OCI-LY7 (cell line): ENCODE data around the gene RCVRN. TPM values are rescaled to one million over a fixed set of nuclear protein-coding genes. Genes with fewer than 3 reads are reported as not detected.

Source experiments
- BruUV-seq: library from RNA; stranded (reverse); fragments of 400-500 nt; replicated peaks from 2 replicates; lab custom pipeline; 2021; lab: Mats Ljungman, UMichigan
- CTCF ChIA-PET: fragments of 300-600 bp; sonication (Branson Sonifier 250); formaldehyde crosslinking; loops from one replicate; lab custom pipeline; 2022; ENCODE audit warnings: antibody characterized with exemption; ENCODE audit not compliant: unreplicated experiment; lab: Charles Lee
- POLR2A ChIA-PET: fragments of 300-600 bp; sonication (Branson Sonifier 250); formaldehyde crosslinking; loops from one replicate; lab custom pipeline; 2022; ENCODE audit warnings: antibody characterized with exemption; lab: Charles Lee
- DNase-seq: peaks from one replicate; pipeline ENCODE4 v3.0.0-alpha.2; 2015; ENCODE audit warnings: low spot score
- H2AFZ ChIP-seq: fragments of 200-600 bp; sonication (generic), shearing (Covaris generic); 2 replicates; pipeline ENCODE4 v1.6.1; 2014; ENCODE audit warnings: mild to moderate bottlenecking, antibody characterized with exemption, low read length, moderate library complexity
- H3K27ac ChIP-seq: fragments of 200-600 bp; sonication (generic); 2 replicates; pipeline ENCODE4 v1.5.1; 2014; ENCODE audit warnings: mixed run types, low read depth, mild to moderate bottlenecking, moderate library complexity, low read length, inconsistent platforms; ENCODE audit not compliant: poor library complexity, severe bottlenecking
- H3K36me3 ChIP-seq: fragments of 200-600 bp; sonication (generic); 2 replicates; pipeline ENCODE4 v1.6.1; 2014; ENCODE audit warnings: mild to moderate bottlenecking, antibody characterized with exemption, low read length, moderate library complexity, mixed read lengths; ENCODE audit not compliant: insufficient read depth
- H3K4me1 ChIP-seq: fragments of 200-600 bp; sonication (generic); 2 replicates; pipeline ENCODE4 v1.5.1; 2014; ENCODE audit warnings: mild to moderate bottlenecking, low read length; ENCODE audit not compliant: insufficient read depth, poor library complexity, severe bottlenecking
- H3K4me2 ChIP-seq: fragments of 200-600 bp; sonication (generic); 2 replicates; pipeline ENCODE4 v1.6.1; 2014; ENCODE audit warnings: mild to moderate bottlenecking, low read length
- H3K4me3 ChIP-seq: fragments of 200-600 bp; sonication (generic); 2 replicates; pipeline ENCODE4 v1.5.1; 2014; ENCODE audit warnings: mild to moderate bottlenecking, low read depth, low read length; ENCODE audit not compliant: poor library complexity, severe bottlenecking
- H3K79me2 ChIP-seq: fragments of 200-600 bp; sonication (generic); 2 replicates; pipeline ENCODE4 v1.6.1; 2016; ENCODE audit warnings: low read depth, mild to moderate bottlenecking, low read length, moderate library complexity, mixed read lengths; ENCODE audit not compliant: insufficient read depth
- H3K9me2 ChIP-seq: fragments of 200-600 bp; sonication (generic); 2 replicates; pipeline ENCODE4 v1.6.1; 2016; ENCODE audit warnings: mild to moderate bottlenecking, low read length, mixed read lengths; ENCODE audit not compliant: insufficient read depth
- H3K9me3 ChIP-seq: fragments of 200-600 bp; sonication (generic); 2 replicates; pipeline ENCODE4 v1.6.1; 2014; ENCODE audit warnings: mild to moderate bottlenecking, mixed run types, low read length, mixed read lengths
- H4K20me1 ChIP-seq: fragments of 200-600 bp; sonication (generic); 2 replicates; pipeline ENCODE4 v1.6.1; 2014; ENCODE audit warnings: mild to moderate bottlenecking, antibody characterized with exemption, low read length, moderate library complexity, mixed read lengths; ENCODE audit not compliant: insufficient read depth
- CTCF ChIP-seq: fragments of 200-600 bp; sonication (generic); conservative IDR thresholded peaks from 2 replicates; pipeline ENCODE4 v1.5.1; 2014; ENCODE audit warnings: mild to moderate bottlenecking, antibody characterized with exemption, low read length, moderate library complexity, mixed read lengths
- EZH2phosphoT487 ChIP-seq: fragments of 200-600 bp; sonication (generic); IDR thresholded peaks from 2 replicates; pipeline ENCODE4 v1.6.1; 2018; ENCODE audit warnings: low read depth, borderline replicate concordance, mild to moderate bottlenecking, mixed run types, antibody characterized with exemption, low read length, moderate library complexity, mixed read lengths
- intact Hi-C: fragments of 100-400 bp; cut with micrococcal nuclease; formaldehyde crosslinking; loops from one replicate; pipeline ENCODE4 v1.10.0; 2022; ENCODE audit not compliant: unreplicated experiment
- total RNA-seq, 2 experiments: library from RNA; depleted of rRNA in 1 of 2; stranded (reverse); fragments of >200 nt in 1 of 2; shearing (Covaris generic) in 1 of 2; gene quantifications; 2 replicates each; pipeline ENCODE4 v1.2.3, GENCODE V29; 2014 to 2022

Gene RCVRN
- total RNA-seq, 2 experiments from 2014 or later: not detected

- Histone ChIP-seq H4K20me1 (no peaks in the 10 kb centered on the region), H3K36me3 (no peaks in the 10 kb centered on the region), H3K4me1 (no peaks in the 10 kb centered on the region), H3K4me3 (no peak overlapping the region), H2AFZ (no peak overlapping the region), H3K27ac (no peak overlapping the region), H3K79me2 (no peaks in the 10 kb centered on the region), H3K9me2 (no peaks in the 10 kb centered on the region), H3K9me3 (no peaks in the 10 kb centered on the region), H3K4me2 (no peak overlapping the region)
- intact Hi-C loops: no loop called here
- no TSS peak for BruUV-seq
- ChIA-PET POLR2A (no interaction called here), CTCF (no interaction called here)
- no peak for TF ChIP-seq CTCF
- TF ChIP-seq EZH2phosphoT487: no peak
- DNase-seq: no peak
Measured at GRCh38 chr17:9860851-9861250, 44.2 kb downstream of the RCVRN start.

GRCh38 chr17:9859781-9860180 is 45.3 kb downstream of the RCVRN start:
- no peaks in the 10 kb centered on the region for H3K9me3 ChIP-seq
- intact Hi-C loops: no loop called here
- ChIA-PET CTCF (no interaction called here), POLR2A (interaction anchor here (0.5 kb wide), 1 partner anchor 114 kb away, joined by 3 read pairs; no protein-coding TSS in a partner anchor)
- no peak overlapping the region for H3K27ac ChIP-seq
- H3K4me3 ChIP-seq: no peak overlapping the region
- no peak overlapping the region for H3K4me2 ChIP-seq
- H2AFZ ChIP-seq: no peak overlapping the region
- H3K4me1 ChIP-seq: no peaks in the 10 kb centered on the region
- no peaks in the 10 kb centered on the region for H3K9me2 ChIP-seq
- no peaks in the 10 kb centered on the region for H3K36me3 ChIP-seq
- H4K20me1 ChIP-seq: no peaks in the 10 kb centered on the region
- no peaks in the 10 kb centered on the region for H3K79me2 ChIP-seq
- TF ChIP-seq CTCF: no peak
- no peak for TF ChIP-seq EZH2phosphoT487
- BruUV-seq: no TSS peak
- DNase-seq: no peak

- Histone ChIP-seq H3K4me1 (no peaks in the 10 kb centered on the region), H3K9me2 (no peaks in the 10 kb centered on the region), H3K9me3 (no peaks in the 10 kb centered on the region), H3K4me2 (no peak overlapping the region), H3K27ac (no peak overlapping the region), H3K79me2 (no peaks in the 10 kb centered on the region), H2AFZ (no peak overlapping the region), H3K36me3 (no peaks in the 10 kb centered on the region), H3K4me3 (no peak overlapping the region), H4K20me1 (no peaks in the 10 kb centered on the region)
- ChIA-PET POLR2A (interaction anchor here (0.5 kb wide), 1 partner anchor 1039 kb away, joined by 3 read pairs; no protein-coding TSS in a partner anchor), CTCF (no interaction called here)
- no TSS peak for BruUV-seq
- no peak for DNase-seq
- intact Hi-C loops: no loop called here
- TF ChIP-seq EZH2phosphoT487 (no peak), CTCF (no peak)
Measured at GRCh38 chr17:9855036-9855435, 50.0 kb downstream of the RCVRN start.
